Trophoblast cell (in vitro differentiated cells and primary cell): ENCODE measurements around the gene CADPS.

Experiments used
- DNase-seq, 2 donors: peaks; one replicate each; pipeline ENCODE4 v3.0.0-alpha.2; 2016
- H2AFZ ChIP-seq: 2 replicates; pipeline ENCODE4 v1.6.1; 2013; ENCODE audit warnings: low read length, moderate library complexity, mild to moderate bottlenecking; ENCODE audit not compliant: insufficient read depth, poor library complexity
- H2AK5ac ChIP-seq: 2 replicates; pipeline ENCODE4 v1.6.1; 2013; ENCODE audit warnings: mild to moderate bottlenecking, low read length
- H2BK120ac ChIP-seq: 2 replicates; pipeline ENCODE4 v1.6.1; 2013; ENCODE audit warnings: low read length, mild to moderate bottlenecking, moderate library complexity; ENCODE audit not compliant: insufficient read depth, poor library complexity
- H2BK12ac ChIP-seq: 2 replicates; pipeline ENCODE4 v1.6.1; 2013; ENCODE audit warnings: mild to moderate bottlenecking, low read length, moderate library complexity
- H2BK5ac ChIP-seq: 2 replicates; pipeline ENCODE4 v1.6.1; 2013; ENCODE audit warnings: low read length, low read depth, moderate library complexity, mild to moderate bottlenecking; ENCODE audit not compliant: poor library complexity
- H3K14ac ChIP-seq: 2 replicates; pipeline ENCODE4 v1.6.1; 2013; ENCODE audit warnings: mild to moderate bottlenecking, low read length
- H3K18ac ChIP-seq: 2 replicates; pipeline ENCODE4 v1.6.1; 2013; ENCODE audit warnings: mild to moderate bottlenecking, low read length
- H3K23ac ChIP-seq: 2 replicates; pipeline ENCODE4 v1.6.1; 2013; ENCODE audit warnings: low read length
- H3K27ac ChIP-seq: 2 replicates; pipeline ENCODE4 v1.5.1; 2013; ENCODE audit warnings: low read depth, mild to moderate bottlenecking, inconsistent platforms, low read length, moderate library complexity
- H3K27me3 ChIP-seq: 2 replicates; pipeline ENCODE4 v1.6.1; 2013; ENCODE audit warnings: inconsistent platforms, mild to moderate bottlenecking, low read length, moderate library complexity; ENCODE audit not compliant: insufficient read depth
- H3K36me3 ChIP-seq, 2 experiments: 1 replicate in 1 of 2; 2 replicates in 1 of 2; pipeline ENCODE4 v1.6.1; 2013; ENCODE audit warnings: low read length in 2 of 2, mild to moderate bottlenecking in 2 of 2, moderate library complexity in 1 of 2; ENCODE audit not compliant: insufficient read depth in 2 of 2, control insufficient read depth in 1 of 2
- H3K4ac ChIP-seq: 2 replicates; pipeline ENCODE4 v1.6.1; 2013; ENCODE audit warnings: low read depth, mild to moderate bottlenecking, low read length, moderate library complexity
- H3K4me1 ChIP-seq, 2 experiments: 1 replicate in 1 of 2; 2 replicates in 1 of 2; pipeline ENCODE4 v1.6.1; 2013; ENCODE audit warnings: low read length in 2 of 2, mild to moderate bottlenecking in 2 of 2, moderate library complexity in 1 of 2; ENCODE audit not compliant: insufficient read depth in 2 of 2, control insufficient read depth in 1 of 2
- H3K4me2 ChIP-seq: 2 replicates; pipeline ENCODE4 v1.6.1; 2013; ENCODE audit warnings: inconsistent platforms, mild to moderate bottlenecking, low read length, moderate library complexity
- H3K4me3 ChIP-seq: 2 replicates; pipeline ENCODE4 v1.5.1; 2013; ENCODE audit warnings: mild to moderate bottlenecking, low read depth, low read length, inconsistent platforms
- H3K79me1 ChIP-seq: one replicate; pipeline ENCODE4 v1.6.1; 2013; ENCODE audit warnings: low read length
- H3K79me2 ChIP-seq: 2 replicates; pipeline ENCODE4 v1.6.1; 2013; ENCODE audit warnings: low read length, mild to moderate bottlenecking; ENCODE audit not compliant: control insufficient read depth, insufficient read depth, poor library complexity
- H3K9ac ChIP-seq: 2 replicates; pipeline ENCODE4 v1.6.1; 2013; ENCODE audit warnings: mild to moderate bottlenecking, low read length
- H3K9me3 ChIP-seq: 2 replicates; pipeline ENCODE4 v1.6.1; 2013; ENCODE audit warnings: low read depth, mild to moderate bottlenecking, control low read depth, inconsistent platforms, low read length; ENCODE audit not compliant: insufficient read depth
- H4K12ac ChIP-seq: 2 replicates; pipeline ENCODE4 v1.6.1; 2013; ENCODE audit warnings: low read depth, mild to moderate bottlenecking, low read length, moderate library complexity
- H4K8ac ChIP-seq: 2 replicates; pipeline ENCODE4 v1.6.1; 2013; ENCODE audit warnings: low read depth, mild to moderate bottlenecking, low read length, moderate library complexity
- H4K91ac ChIP-seq: one replicate; pipeline ENCODE4 v1.6.1; 2013; ENCODE audit warnings: low read depth, mild to moderate bottlenecking, low read length, moderate library complexity
- WGBS: extraction: QIAGEN DNeasy Blood & Tissue Kit; methylation state at CpG from one replicate; pipeline ENCODE4 v1.1.7; 2013; ENCODE audit warnings: missing lambda C conversion rate; ENCODE audit not compliant: insufficient read length, insufficient coverage; ENCODE audit errors: extremely low coverage; 5-methylcytosine and 5-hydroxymethylcytosine counted together

The CADPS gene

GRCh38 chr3:62557983-62558382 is 317.2 kb downstream of the CADPS start:
- no peaks in the 10 kb centered on the region for H3K79me1 ChIP-seq
- H2AK5ac ChIP-seq, result no peak overlapping the region
- H3K36me3 ChIP-seq, result no peaks in the 10 kb centered on the region
- no CpG with 5 or more reads among the region's 5 CpGs for WGBS
- H2AFZ ChIP-seq, result no peak overlapping the region
- DNase-seq, result no peak
- H3K4me1 ChIP-seq, result no peaks in the 10 kb centered on the region
- no peak overlapping the region for H4K91ac ChIP-seq
- H4K12ac ChIP-seq, result no peak overlapping the region
- no peak overlapping the region for H3K4me3 ChIP-seq
- H2BK5ac ChIP-seq, result no peak overlapping the region
- no peak overlapping the region for H3K18ac ChIP-seq
- no peak overlapping the region for H3K14ac ChIP-seq
- H3K23ac ChIP-seq, result no peak overlapping the region
- H3K4me2 ChIP-seq, result no peak overlapping the region
- no peaks in the 10 kb centered on the region for H3K27me3 ChIP-seq
- H3K9ac ChIP-seq, result no peak overlapping the region
- no peak overlapping the region for H3K4ac ChIP-seq
- H2BK12ac ChIP-seq, result no peak overlapping the region
- H3K9me3 ChIP-seq, result no peaks in the 10 kb centered on the region
- no peak overlapping the region for H3K27ac ChIP-seq
- H4K8ac ChIP-seq, result no peak overlapping the region
- H2BK120ac ChIP-seq, result no peak overlapping the region
- H3K79me2 ChIP-seq, result no peaks in the 10 kb centered on the region

GRCh38 chr3:62557450-62557849 is 317.8 kb downstream of the CADPS start:
- WGBS, result no CpG with 5 or more reads among the region's 5 CpGs
- Histone ChIP-seq H4K8ac (no peak overlapping the region), H3K79me2 (no peaks in the 10 kb centered on the region), H3K27ac (no peak overlapping the region), H3K4me2 (no peak overlapping the region), H3K23ac (no peak overlapping the region), H2AFZ (no peak overlapping the region), H3K18ac (no peak overlapping the region), H3K79me1 (no peaks in the 10 kb centered on the region), H2BK12ac (no peak overlapping the region), H3K14ac (no peak overlapping the region), H4K91ac (no peak overlapping the region), H3K9ac (no peak overlapping the region), H3K27me3 (no peaks in the 10 kb centered on the region), H3K4ac (no peak overlapping the region), H2AK5ac (no peak overlapping the region), H2BK120ac (no peak overlapping the region), H3K4me1 (no peaks in the 10 kb centered on the region), H4K12ac (peak overlapping the region; percentile 36), H3K9me3 (no peaks in the 10 kb centered on the region), H3K4me3 (no peak overlapping the region), H3K36me3 (no peaks in the 10 kb centered on the region), H2BK5ac (no peak overlapping the region)
- no peak for DNase-seq

DNA sequence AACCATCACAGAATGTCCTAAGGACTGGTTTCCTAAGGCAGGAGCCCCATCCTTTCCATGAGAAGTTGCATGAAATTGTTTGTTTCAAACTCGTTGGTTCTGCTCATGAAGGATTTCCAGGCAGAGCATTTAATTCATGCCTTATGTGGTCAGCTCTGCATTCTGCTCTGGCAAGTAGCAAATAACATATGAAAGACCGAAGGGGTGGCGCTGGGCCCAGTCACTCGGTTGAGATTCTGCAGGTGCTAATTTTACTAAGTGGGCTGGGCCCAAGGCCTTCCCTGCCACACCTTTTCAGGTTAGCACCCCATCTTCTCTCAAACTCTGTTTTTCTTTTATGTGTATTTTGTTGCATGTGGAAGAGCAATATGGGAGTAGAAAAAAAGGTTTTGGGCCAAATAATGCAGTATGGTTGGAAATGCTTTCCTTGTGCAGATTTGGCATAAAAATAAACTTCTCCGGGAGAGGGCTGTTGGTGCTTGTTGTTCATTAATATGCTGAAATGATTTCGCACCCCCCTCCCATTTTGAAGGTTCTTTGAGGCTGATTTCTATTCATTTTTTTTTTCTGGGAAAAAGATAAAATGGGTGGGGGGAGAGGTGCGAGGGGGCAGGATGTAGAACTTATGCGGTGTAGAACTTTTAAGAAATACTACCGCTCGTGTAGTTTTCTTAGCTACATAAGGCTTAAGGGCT is 318.9 kb downstream of the CADPS start:
- Histone ChIP-seq H3K79me1 (no peaks in the 10 kb centered on the region), H3K9me3 (no peaks in the 10 kb centered on the region), H3K4me2 (no peak overlapping the region), H3K79me2 (no peaks in the 10 kb centered on the region), H3K18ac (no peak overlapping the region), H3K14ac (no peak overlapping the region), H2BK120ac (no peak overlapping the region), H4K91ac (no peak overlapping the region), H3K23ac (no peak overlapping the region), H2AFZ (no peak overlapping the region), H3K4me1 (no peaks in the 10 kb centered on the region), H2BK12ac (no peak overlapping the region), H2BK5ac (no peak overlapping the region), H3K9ac (no peak overlapping the region), H3K4me3 (no peak overlapping the region), H4K8ac (no peak overlapping the region), H3K27ac (no peak overlapping the region), H3K36me3 (no peaks in the 10 kb centered on the region), H4K12ac (no peak overlapping the region), H3K27me3 (no peaks in the 10 kb centered on the region), H3K4ac (no peak overlapping the region), H2AK5ac (no peak overlapping the region)
- DNase-seq, result no peak
- no CpG with 5 or more reads among the region's 10 CpGs for WGBS

- H2BK5ac ChIP-seq, result no peak overlapping the region
- H3K18ac ChIP-seq, result no peak overlapping the region
- H2BK12ac ChIP-seq, result no peak overlapping the region
- no peaks in the 10 kb centered on the region for H3K79me1 ChIP-seq
- H3K79me2 ChIP-seq, result no peaks in the 10 kb centered on the region
- WGBS, result no CpG with 5 or more reads among the region's 3 CpGs
- no peak overlapping the region for H3K23ac ChIP-seq
- no peak overlapping the region for H2AFZ ChIP-seq
- no peak overlapping the region for H4K91ac ChIP-seq
- H2BK120ac ChIP-seq, result no peak overlapping the region
- no peak overlapping the region for H3K4me2 ChIP-seq
- H4K8ac ChIP-seq, result no peak overlapping the region
- H3K27me3 ChIP-seq, result no peaks in the 10 kb centered on the region
- no peaks in the 10 kb centered on the region for H3K9me3 ChIP-seq
- no peak overlapping the region for H2AK5ac ChIP-seq
- H3K4me3 ChIP-seq, result no peak overlapping the region
- H3K9ac ChIP-seq, result no peak overlapping the region
- H3K27ac ChIP-seq, result no peak overlapping the region
- no peaks in the 10 kb centered on the region for H3K4me1 ChIP-seq
- peak in 1 of 2 donors; percentile 13 for DNase-seq
- no peak overlapping the region for H3K14ac ChIP-seq
- no peak overlapping the region for H3K4ac ChIP-seq
- H4K12ac ChIP-seq, result no peak overlapping the region
- H3K36me3 ChIP-seq, result no peaks in the 10 kb centered on the region
Observed at GRCh38 chr3:62554264-62554799, 320.9 kb downstream of the CADPS start.
